ENCODE measurements around the gene ZNF717.
"Not testable (repeated sequence)": the region's sequence is repeated elsewhere in the genome, so short reads cannot be mapped to it uniquely, and the experiment has no call there.

ZNF717 gene

GRCh38 chr3:75785081-75785755 is at the start of gene ZNF717:
Gene ZNF717, minus strand, starts transcription at chr3:75785549. Its CDS starts 2,187 bp downstream, at chr3:75783362.
- peak; percentile 42 for DNase-seq

GRCh38 chr3:75831076-75831475 is 45.7 kb upstream of the ZNF717 start:
- DNase-seq = not testable (repeated sequence)

GRCh38 chr3:75818019-75818418 is 32.7 kb upstream of the ZNF717 start:
- DNase-seq = not testable (repeated sequence)

- not testable (repeated sequence) for DNase-seq
These were observed 31.2 kb upstream of the ZNF717 start for GRCh38 chr3:75816287-75817180.

GRCh38 chr3:75814797-75815196 is 29.4 kb upstream of the ZNF717 start:
- no peak for DNase-seq

GRCh38 chr3:75782506-75782905 is 2.8 kb downstream of the ZNF717 start:
- no peak for DNase-seq

- no peak for DNase-seq
These were observed 4.1 kb downstream of the ZNF717 start for GRCh38 chr3:75781079-75781745.

GRCh38 chr3:75777742-75778141 is 7.6 kb downstream of the ZNF717 start:
- not testable (repeated sequence) for DNase-seq

- DNase-seq = not testable (repeated sequence)
These were observed 13.7 kb downstream of the ZNF717 start for GRCh38 chr3:75771631-75772030.

- no peak for DNase-seq
These were observed 16.9 kb downstream of the ZNF717 start for GRCh38 chr3:75768303-75769017.

- DNase-seq = no peak
These were observed 47.4 kb downstream of the ZNF717 start for GRCh38 chr3:75737831-75738493.

- no peak for DNase-seq
These were observed 57.4 kb downstream of the ZNF717 start for GRCh38 chr3:75727985-75728384.

- no peak for DNase-seq
These were observed 93.3 kb downstream of the ZNF717 start for GRCh38 chr3:75692061-75692460.

- no peak for DNase-seq
These were observed 98.0 kb downstream of the ZNF717 start for GRCh38 chr3:75687323-75687722.

Measured in NCI-H510A (cell line).